GM12864 (cell line): ENCODE measurements around the gene TRIO.

ENCODE experiments used
- DNase-seq: peaks from one replicate; pipeline ENCODE4 v3.0.0-alpha.2; 2011; ENCODE audit warnings: low read depth
- H3K4me3 ChIP-seq: 2 replicates; pipeline ENCODE4 v1.5.1; 2011; ENCODE audit warnings: mild to moderate bottlenecking, low read depth, low read length, control low read depth
- CTCF ChIP-seq: IDR thresholded peaks from 2 replicates; pipeline ENCODE4 v1.5.1; 2011; ENCODE audit warnings: low read depth, mild to moderate bottlenecking, moderate library complexity, low read length, control low read depth, inconsistent platforms; ENCODE audit errors: missing control alignments

Gene TRIO

DNA sequence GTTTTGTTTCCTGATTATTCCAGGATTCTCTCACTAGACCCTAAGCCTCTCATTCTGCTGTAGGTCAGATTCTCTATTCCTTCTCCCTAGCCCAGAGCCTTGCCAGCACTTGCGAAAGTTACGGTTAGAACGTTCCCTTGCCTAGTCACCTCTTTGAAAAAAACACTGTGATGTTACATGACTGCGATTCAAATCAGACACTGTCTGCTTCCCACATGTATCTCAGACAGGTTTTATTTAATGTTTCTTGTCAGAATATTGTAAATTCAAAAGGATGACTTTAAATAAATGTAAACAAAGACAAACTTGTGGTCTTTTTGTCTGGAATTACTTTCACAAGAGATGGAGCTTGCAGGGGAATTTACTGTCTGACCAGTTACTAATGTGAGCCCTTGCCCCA lies 322.0 kb downstream of the TRIO start:
- H3K4me3 ChIP-seq, result no peak overlapping the region
- no peak for DNase-seq
- TF ChIP-seq CTCF, result no peak

DNA sequence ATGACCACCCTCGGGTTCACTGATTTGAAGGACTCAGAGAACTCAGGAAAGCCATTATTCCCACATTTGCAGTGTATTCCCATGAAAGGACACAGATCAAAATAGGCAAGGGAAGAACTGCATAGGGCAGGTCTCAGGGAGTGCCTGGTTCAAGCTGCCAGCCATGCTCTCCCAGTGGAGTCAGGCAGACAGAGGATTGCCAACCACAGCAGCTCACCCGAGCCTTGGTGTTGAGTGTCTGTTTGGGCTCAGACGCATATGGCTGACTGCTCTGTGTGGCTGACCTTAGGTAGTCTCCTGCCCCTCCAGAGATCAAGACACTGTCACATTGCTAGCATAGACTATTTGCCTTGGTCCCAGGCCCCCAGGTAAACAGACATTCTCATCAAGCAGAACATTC lies 322.6 kb downstream of the TRIO start:
- H3K4me3 ChIP-seq, result no peak overlapping the region
- no peak for DNase-seq
- TF ChIP-seq CTCF, result no peak

DNA sequence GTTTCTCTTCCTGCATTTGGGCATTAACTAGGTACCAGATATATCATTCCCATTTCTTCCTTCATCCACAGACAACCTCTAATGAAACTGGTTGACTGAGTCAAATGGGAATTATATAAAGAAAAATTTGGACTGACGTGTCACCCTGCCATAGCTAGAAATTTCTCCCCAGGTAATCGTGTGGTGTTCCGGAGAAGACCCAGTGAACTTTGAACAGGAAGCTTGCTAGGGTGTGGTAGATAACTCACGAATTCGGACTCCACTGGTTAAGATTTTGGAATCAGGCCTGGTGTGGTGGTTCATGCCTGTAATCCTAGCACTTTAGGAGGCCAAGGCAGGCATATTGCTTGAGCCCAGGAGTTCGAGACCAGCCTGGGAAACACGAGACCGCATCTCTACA lies 324.1 kb downstream of the TRIO start:
- no peak for DNase-seq
- TF ChIP-seq CTCF, result no peak
- no peak overlapping the region for H3K4me3 ChIP-seq

- no peak for TF ChIP-seq CTCF
- H3K4me3 ChIP-seq, result no peak overlapping the region
- DNase-seq, result no peak
Observed at GRCh38 chr5:14467886-14468285, 324.7 kb downstream of the TRIO start.

DNA sequence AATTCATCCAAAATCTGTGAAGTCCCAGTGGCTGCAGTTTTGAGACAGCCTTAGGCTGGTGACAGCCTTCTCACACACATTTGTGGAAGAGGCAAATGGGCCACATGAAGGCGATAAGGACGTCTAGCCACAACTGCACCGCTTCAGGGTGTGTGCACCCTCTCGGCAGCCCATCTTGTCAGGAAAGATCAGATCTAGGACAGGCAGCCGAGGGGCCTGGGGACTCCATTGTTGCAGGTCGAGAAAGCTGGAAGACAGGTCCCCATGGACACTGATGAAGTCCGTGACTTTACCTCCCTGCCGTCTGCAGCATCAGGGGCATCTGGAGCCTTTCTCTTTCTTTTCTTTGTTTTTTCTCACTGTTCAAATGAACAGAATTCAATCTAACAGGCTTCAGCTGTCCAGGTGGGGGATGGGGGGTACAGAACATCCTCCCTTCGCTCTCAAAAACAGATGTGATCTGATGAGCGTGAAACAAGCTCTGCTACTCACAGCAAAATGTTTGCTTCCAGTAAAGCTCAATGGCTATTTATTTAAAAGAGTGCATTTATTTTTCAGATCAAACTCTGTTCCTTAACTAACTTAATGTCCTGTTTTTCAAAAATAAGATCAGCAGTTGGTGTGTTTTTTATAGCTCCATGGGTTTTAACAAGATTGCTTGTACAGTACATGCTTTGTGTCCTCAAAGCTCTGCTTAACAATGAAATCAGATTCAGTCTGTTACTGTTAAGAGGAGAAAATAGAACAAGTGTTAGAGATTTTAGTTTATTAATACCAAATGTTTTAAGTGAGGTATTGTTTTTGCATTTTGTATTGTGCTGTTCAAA lies 326.6 kb downstream of the TRIO start:
- DNase-seq, result no peak
- H3K4me3 ChIP-seq, result no peak overlapping the region
- no peak for TF ChIP-seq CTCF

DNA sequence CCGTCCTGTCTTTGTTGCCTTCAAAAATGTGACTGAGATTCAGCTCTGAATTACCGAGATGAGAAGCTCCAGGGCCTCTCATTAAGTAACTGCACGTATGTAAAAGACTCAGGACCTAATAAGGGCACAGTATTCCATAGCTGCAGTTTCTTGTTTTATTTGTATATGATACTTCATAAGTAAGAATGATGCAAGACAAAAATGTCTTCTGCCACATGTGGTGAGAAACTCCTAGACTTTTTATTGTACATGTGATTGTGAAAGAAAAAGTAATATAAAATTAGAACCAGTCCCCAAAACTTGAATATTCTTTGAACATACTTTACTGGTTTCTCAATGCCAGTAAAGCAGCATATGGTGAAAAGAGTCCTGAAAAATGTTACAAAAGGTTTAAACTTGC lies 328.4 kb downstream of the TRIO start:
- no peak for DNase-seq
- TF ChIP-seq CTCF, result no peak
- no peak overlapping the region for H3K4me3 ChIP-seq

DNA sequence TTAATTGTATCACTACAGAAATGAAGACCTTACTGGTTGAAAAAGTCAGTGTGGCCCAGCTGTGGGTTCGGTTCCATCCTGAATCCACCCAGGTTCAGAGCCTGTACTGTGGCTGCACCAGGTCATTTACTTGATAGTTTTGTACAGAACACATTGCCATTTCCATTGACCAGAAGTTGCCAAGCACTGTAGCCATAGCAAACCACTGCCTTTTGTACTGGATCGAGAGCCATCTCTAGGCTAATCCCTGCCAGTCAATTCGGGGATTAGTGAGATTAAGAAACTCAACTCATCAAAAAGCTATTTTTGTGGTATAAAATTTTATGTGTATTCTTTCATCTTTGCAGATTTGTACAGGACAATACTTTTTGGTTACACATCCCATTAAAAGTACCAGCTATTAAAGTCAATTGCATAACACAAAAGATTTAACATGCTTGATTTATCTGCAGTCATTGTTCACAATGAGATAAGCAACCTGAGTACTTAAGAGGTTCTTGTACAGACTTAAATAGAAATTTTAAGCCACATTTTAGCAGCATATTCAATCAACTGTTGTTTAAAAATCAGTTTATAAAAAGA lies 329.9 kb downstream of the TRIO start:
- DNase-seq, result no peak
- H3K4me3 ChIP-seq, result no peak overlapping the region
- TF ChIP-seq CTCF, result no peak
